Measurements from ENCODE around the gene DLK2.

Gene DLK2

GRCh38 chr6:43497129-43497396 lies 41.7 kb upstream of the DLK2 start:
- H3K27ac ChIP-seq: no peak overlapping the region
- TF ChIP-seq ZFX (IDR thresholded peaks at IDR 0.05; ENCODE audit: borderline replicate concordance): no peak
- TF ChIP-seq, protein P1, sequence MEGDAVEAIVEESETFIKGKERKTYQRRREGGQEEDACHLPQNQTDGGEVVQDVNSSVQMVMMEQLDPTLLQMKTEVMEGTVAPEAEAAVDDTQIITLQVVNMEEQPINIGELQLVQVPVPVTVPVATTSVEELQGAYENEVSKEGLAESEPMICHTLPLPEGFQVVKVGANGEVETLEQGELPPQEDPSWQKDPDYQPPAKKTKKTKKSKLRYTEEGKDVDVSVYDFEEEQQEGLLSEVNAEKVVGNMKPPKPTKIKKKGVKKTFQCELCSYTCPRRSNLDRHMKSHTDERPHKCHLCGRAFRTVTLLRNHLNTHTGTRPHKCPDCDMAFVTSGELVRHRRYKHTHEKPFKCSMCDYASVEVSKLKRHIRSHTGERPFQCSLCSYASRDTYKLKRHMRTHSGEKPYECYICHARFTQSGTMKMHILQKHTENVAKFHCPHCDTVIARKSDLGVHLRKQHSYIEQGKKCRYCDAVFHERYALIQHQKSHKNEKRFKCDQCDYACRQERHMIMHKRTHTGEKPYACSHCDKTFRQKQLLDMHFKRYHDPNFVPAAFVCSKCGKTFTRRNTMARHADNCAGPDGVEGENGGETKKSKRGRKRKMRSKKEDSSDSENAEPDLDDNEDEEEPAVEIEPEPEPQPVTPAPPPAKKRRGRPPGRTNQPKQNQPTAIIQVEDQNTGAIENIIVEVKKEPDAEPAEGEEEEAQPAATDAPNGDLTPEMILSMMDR (IDR thresholded peaks at IDR 0.05): no peak

- no peak overlapping the region for H3K27ac ChIP-seq
Observed at GRCh38 chr6:43496370-43497128, 41.2 kb upstream of the DLK2 start.

DNA sequence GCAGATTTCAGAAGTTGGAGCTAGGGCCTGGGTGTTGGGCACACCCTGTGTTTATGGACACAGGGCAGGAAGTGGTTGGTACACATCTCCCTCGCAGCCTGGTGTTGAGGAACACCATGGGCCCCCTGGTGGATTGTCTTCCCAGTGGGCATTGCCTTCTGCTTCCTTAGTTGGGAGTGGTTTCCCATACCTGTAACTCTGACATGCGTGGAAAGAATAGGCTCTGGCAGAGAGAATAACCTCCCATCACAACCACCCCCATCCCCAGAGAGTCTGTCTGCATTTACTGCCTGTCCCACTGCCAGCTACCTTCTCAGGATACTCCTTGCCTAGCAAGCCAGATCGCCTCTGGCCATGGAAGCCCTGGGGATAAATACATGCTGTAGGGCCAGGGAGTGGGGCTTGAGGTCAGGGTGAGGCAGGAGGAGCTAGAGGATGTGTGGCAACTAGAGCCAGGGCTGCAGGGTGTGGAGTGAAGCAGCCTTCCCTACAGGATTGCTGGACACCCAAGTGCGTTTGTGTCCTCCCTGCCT lies 40.1 kb upstream of the DLK2 start:
- TF ChIP-seq, protein P1 (IDR thresholded peaks at IDR 0.05): no peak
- no peak for TF ChIP-seq ZFX (IDR thresholded peaks at IDR 0.05; ENCODE audit: borderline replicate concordance)
- H3K27ac ChIP-seq: no peak overlapping the region

More at GRCh38 chr6:43496370-43497128, 41.2 kb upstream of the DLK2 start:
- TF ChIP-seq, protein P1 (IDR thresholded peaks at IDR 0.05): peak; percentile 43
- TF ChIP-seq ZFX (IDR thresholded peaks at IDR 0.05; ENCODE audit: borderline replicate concordance): no peak

- H3K27ac ChIP-seq: no peak overlapping the region
- TF ChIP-seq, protein P1 (IDR thresholded peaks at IDR 0.05): no peak
- TF ChIP-seq ZFX (IDR thresholded peaks at IDR 0.05; ENCODE audit: borderline replicate concordance): no peak
Observed at GRCh38 chr6:43494766-43495165, 39.4 kb upstream of the DLK2 start.

DNA sequence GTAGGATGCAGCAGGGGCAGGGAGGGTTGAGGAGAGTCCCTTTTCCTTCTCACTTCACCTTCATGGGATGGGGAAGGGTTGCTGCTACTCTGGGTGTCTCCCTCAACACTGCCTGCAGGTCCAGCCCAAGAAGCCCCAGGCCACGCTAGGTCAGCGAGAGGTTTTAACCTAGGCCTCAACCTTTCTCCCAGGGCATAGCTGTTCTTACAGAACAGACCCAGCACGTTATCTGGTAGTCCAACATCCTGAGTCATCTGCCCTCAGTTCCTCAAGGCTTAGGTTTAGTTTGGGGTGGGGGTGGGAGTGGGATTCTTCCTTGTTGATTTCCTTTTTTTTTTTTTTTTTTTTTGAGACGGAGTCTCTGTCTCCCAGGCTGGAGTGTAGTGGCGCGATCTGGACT lies 39.0 kb upstream of the DLK2 start:
- TF ChIP-seq, protein P1 (IDR thresholded peaks at IDR 0.05): no peak
- TF ChIP-seq ZFX (IDR thresholded peaks at IDR 0.05; ENCODE audit: borderline replicate concordance): no peak
- H3K27ac ChIP-seq: no peak overlapping the region

- no peak overlapping the region for H3K27ac ChIP-seq
- no peak for TF ChIP-seq ZFX (IDR thresholded peaks at IDR 0.05; ENCODE audit: borderline replicate concordance)
- TF ChIP-seq, protein P1 (IDR thresholded peaks at IDR 0.05): no peak
Observed at GRCh38 chr6:43493833-43494232, 38.5 kb upstream of the DLK2 start.

- TF ChIP-seq, protein P1 (IDR thresholded peaks at IDR 0.05): no peak
- no peak for TF ChIP-seq ZFX (IDR thresholded peaks at IDR 0.05; ENCODE audit: borderline replicate concordance)
- H3K27ac ChIP-seq: no peak overlapping the region
Observed at GRCh38 chr6:43493230-43493629, 37.9 kb upstream of the DLK2 start.

All from 22Rv1 (cell line).